Measurements from ENCODE around the gene CACYBP.

The CACYBP gene

GRCh38 chr1:174964261-174964971 is 35.3 kb upstream of the CACYBP start:
- H3K36me3 ChIP-seq = no peaks in the 10 kb centered on the region
- no peak for DNase-seq
- peak overlapping the region; percentile 68 to 75 for H3K27ac ChIP-seq
- no peak overlapping the region for H3K4me3 ChIP-seq
- H3K4me1 ChIP-seq = peaks cover 0 to 68% (median 40%) of the 10 kb centered on the region in 4 donors
- no peaks in the 10 kb centered on the region for H3K9me3 ChIP-seq
- TF ChIP-seq, protein P1, sequence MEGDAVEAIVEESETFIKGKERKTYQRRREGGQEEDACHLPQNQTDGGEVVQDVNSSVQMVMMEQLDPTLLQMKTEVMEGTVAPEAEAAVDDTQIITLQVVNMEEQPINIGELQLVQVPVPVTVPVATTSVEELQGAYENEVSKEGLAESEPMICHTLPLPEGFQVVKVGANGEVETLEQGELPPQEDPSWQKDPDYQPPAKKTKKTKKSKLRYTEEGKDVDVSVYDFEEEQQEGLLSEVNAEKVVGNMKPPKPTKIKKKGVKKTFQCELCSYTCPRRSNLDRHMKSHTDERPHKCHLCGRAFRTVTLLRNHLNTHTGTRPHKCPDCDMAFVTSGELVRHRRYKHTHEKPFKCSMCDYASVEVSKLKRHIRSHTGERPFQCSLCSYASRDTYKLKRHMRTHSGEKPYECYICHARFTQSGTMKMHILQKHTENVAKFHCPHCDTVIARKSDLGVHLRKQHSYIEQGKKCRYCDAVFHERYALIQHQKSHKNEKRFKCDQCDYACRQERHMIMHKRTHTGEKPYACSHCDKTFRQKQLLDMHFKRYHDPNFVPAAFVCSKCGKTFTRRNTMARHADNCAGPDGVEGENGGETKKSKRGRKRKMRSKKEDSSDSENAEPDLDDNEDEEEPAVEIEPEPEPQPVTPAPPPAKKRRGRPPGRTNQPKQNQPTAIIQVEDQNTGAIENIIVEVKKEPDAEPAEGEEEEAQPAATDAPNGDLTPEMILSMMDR (IDR thresholded peaks at IDR 0.05) = no peak
- intact Hi-C loops (cut with DNase I; ENCODE audit: low total_unique reads) = no loop called here
- no peaks in the 10 kb centered on the region for H3K27me3 ChIP-seq

DNA sequence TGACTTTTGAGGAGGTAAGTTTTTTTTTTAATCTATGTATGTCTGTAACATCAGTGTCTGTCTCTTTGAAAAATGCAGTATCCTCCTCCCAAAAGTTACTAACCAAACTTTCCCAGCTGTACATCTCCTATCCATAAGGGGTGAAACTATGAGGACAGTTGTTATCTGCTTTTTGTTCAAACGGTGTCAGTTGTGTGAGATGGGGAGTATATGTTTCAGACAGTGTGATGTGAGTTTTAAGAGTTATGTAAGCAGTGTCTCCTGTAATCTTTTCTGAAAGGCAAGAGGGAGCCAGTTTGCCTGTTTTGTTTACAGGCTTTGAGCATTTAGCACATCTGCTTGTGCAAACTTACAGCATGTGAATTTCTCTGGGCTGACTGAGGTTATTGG is 34.8 kb upstream of the CACYBP start:
- no peak for DNase-seq
- peaks cover 0 to 74% (median 40%) of the 10 kb centered on the region in 4 donors for H3K4me1 ChIP-seq
- intact Hi-C loops (cut with DNase I; ENCODE audit: low total_unique reads) = no loop called here

DNA sequence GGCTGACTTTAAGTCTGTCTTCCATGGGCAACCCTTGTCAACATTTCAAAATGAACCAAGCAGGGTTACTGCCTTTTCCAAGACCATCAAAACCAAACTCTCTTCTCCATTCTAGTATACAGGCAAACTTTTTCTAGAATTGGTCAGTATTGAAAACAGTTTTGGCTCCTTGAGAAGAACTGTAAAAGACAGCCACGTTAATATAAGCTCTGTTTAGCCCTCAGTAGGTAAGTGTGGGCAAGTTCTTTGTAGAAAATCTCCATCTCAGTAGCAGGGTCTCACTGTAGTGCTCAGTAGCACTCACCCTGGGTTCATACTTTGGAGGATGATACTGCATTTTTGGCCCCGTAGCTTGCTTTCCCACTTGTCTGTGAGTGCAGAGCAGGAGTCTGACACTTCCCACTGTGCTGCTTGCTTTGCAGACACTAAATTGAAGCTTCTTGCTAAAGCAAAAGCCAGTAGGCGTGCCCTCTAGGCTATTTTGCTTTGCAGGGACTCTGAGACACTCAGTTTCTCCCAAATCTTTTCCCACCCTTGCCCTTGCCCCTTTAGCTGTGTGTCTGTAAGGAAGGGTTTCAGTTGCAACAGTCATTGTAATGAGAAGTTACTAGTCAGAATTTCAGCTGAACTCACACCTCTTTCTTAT is 34.3 kb upstream of the CACYBP start:
- Histone ChIP-seq H3K4me3 (peak overlapping the region; percentile 2 to 6), H3K27ac (peak overlapping the region; percentile 68 to 75), H3K36me3 (no peaks in the 10 kb centered on the region), H3K4me1 (peaks cover 0 to 76% (median 40%) of the 10 kb centered on the region in 4 donors), H3K27me3 (no peaks in the 10 kb centered on the region), H3K9me3 (no peaks in the 10 kb centered on the region)
- TF ChIP-seq, protein P1 (IDR thresholded peaks at IDR 0.05) = no peak
- intact Hi-C loops (cut with DNase I; ENCODE audit: low total_unique reads) = no loop called here
- no peak for DNase-seq

More for the DNA sequence above, 34.8 kb upstream of the CACYBP start:
- Histone ChIP-seq H3K27ac (peak overlapping the region; percentile 68 to 75), H3K27me3 (no peaks in the 10 kb centered on the region), H3K36me3 (no peaks in the 10 kb centered on the region), H3K4me3 (peak overlapping the region in 1 of 2 donors; percentile 2), H3K9me3 (no peaks in the 10 kb centered on the region)
- TF ChIP-seq, protein P1 (IDR thresholded peaks at IDR 0.05) = no peak

GRCh38 chr1:174966008-174966572 is 33.7 kb upstream of the CACYBP start:
- TF ChIP-seq, protein P1 (IDR thresholded peaks at IDR 0.05) = no peak
- H3K4me1 ChIP-seq = peaks cover 0 to 76% (median 40%) of the 10 kb centered on the region in 4 donors
- H3K9me3 ChIP-seq = no peaks in the 10 kb centered on the region
- peak overlapping the region; percentile 68 to 75 for H3K27ac ChIP-seq
- H3K36me3 ChIP-seq = no peaks in the 10 kb centered on the region
- no peak for DNase-seq
- no peaks in the 10 kb centered on the region for H3K27me3 ChIP-seq
- intact Hi-C loops (cut with DNase I; ENCODE audit: low total_unique reads) = no loop called here
- no peak overlapping the region for H3K4me3 ChIP-seq

GRCh38 chr1:174967845-174968705 is 31.7 kb upstream of the CACYBP start:
- Histone ChIP-seq H3K27ac (peak overlapping the region; percentile 68 to 75), H3K27me3 (no peaks in the 10 kb centered on the region), H3K9me3 (no peaks in the 10 kb centered on the region), H3K4me3 (no peak overlapping the region), H3K36me3 (no peaks in the 10 kb centered on the region), H3K4me1 (peaks cover 0 to 71% (median 39%) of the 10 kb centered on the region in 4 donors)
- TF ChIP-seq, protein P1 (IDR thresholded peaks at IDR 0.05) = no peak
- no peak for DNase-seq
- intact Hi-C loops (cut with DNase I; ENCODE audit: low total_unique reads) = no loop called here

Data from tibial artery (tissue), 4 donors.